ENCODE data around the gene RASD2. TPM values are rescaled to one million over a fixed set of nuclear protein-coding genes. Genes with fewer than 3 reads are reported as not detected.
A peak's percentile ranks its signal among the peaks of the same experiment; 100 is the strongest.

RASD2 gene
- total RNA-seq, 1 donor from 2014 or later = 3.0 TPM

DNA sequence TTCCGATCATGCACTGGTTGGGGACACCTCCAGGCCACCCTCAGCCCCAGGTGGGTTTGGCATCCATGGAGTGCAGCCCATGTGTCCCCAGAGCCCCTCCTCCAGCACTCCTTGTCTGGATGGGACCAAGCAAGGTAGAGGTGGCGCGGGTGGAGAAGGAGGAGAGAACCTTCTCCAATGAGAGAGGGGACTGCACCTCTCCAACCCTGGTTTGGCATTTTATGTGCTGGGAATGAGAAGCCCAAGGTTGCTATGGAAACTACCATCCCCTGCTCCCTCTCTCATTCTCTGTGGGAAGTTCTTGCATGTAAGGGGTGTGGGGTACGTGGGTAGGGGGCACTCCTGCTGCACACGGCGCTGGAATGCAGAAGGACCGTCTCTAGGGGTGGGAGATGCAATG, 21.8 kb upstream of the RASD2 start:
- DNase-seq (ENCODE audit: low read depth) = no peak

DNA sequence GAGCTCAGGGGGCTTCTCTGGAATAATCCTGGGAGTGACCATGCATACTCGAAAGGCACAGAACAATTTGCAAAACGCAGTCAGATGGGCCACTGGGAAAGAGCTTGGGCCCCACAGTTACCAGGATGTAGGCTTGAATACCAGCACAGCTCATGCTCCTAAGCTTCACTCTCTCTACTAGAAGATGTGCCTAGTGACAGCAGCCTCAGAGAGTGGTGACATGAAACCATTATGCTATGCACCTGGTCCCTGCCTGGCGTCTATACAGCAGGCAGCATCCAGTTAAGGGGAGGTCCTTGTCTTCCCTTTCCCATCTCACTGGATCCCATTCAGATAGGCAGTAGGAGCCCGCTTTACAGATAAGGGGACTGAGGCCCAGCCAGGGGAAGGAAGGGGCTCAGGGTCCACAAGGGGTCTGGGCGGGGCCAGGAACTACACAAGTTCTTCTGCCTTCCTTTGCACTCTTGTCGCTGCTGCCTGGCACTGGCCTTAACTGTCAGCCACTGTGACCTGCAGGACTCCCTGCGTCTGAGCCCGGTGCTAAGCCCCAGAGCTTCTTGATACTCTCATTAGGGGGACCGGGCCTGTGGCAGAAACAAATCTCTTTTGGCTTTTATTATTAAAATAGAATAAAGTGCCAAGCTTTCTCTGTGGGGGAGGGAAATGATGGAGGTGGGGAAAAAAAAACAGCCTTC, 21.2 kb upstream of the RASD2 start:
- no peak for DNase-seq (ENCODE audit: low read depth)

DNA sequence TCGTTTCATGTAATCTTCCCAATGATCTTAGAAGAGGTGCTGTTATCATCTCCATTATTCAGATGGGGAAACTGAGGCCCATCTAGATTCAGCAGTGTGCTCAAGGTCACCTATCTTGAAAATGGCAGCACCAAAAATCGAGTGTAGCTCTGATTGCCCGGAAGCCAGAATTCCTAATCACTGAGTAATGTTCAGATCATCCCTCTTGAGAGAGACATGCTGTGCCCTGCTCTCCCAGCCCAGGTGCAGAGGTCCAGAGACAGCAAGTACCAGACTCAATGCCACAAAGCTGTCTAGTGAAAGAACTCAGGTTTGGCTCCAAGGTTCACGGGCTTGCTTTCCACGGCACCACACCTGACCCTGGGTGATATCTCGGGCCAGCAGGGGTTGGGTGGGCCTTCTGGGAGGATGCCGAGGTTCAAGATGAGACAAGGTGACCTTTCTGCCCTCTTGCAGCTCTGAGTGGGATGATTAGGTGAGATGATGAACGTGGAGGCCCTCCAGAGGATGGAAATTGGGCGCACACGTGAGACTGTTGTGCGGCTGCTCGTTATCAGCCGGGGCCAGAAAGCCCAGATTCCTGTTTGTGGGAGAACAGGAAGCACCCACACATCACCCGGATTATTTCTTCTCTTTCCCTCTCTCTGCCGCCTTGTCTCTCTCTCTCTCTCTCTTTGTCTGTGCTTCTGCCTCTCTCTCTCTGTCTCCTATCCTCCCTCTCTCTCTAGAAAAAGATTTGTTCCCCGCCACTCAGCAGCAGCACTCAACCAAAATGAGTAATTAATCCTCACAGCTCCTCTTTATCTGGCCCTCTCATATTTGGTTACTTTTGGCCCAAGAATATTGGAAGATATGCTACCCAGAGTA, 19.0 kb upstream of the RASD2 start:
- no peak for DNase-seq (ENCODE audit: low read depth)

DNA sequence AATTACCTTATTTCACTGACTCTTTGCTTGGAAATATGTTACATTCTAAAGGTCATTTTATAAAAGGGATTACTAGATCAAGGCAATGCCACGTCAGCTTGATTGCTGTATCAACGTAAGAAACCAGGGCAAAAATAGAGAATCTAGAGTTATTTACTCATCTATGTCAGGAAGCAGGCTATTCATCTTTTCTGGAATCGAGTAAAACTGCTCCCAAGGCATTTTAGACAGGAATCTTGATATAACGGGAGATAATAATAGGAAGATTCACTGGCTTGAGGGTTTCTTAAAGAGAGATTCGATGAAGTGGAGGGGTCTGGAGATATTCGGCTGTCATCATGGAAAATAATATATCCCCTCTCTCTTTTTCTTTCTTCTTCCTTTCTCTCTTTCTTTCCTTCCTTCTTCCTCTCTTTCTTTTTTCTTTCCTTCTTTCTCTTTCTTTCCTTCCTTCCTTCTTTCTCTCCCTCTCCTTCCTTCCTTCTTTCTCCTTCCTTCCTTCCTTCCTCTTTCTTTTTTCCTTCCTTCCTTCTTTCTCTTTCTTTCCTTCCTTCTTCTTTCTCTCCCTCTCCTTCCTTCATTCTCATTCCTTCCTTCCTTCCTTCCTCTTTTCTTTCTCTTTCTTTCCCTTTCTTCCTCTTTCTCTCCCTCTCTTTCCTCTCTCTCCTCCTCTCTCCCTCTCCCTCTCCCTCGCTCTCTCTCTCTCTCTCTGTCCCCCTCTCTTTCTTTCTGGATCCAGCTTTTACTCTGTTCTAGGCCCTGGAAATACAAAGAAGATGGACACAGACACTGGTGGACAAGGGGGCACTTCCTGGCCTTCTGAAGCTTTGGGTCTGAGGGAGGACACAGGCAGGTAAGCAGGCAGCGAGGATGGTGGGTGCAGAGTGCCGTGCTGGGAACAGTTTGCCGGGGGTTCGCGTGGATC, 18.1 kb upstream of the RASD2 start:
- no peak for DNase-seq (ENCODE audit: low read depth)

DNA sequence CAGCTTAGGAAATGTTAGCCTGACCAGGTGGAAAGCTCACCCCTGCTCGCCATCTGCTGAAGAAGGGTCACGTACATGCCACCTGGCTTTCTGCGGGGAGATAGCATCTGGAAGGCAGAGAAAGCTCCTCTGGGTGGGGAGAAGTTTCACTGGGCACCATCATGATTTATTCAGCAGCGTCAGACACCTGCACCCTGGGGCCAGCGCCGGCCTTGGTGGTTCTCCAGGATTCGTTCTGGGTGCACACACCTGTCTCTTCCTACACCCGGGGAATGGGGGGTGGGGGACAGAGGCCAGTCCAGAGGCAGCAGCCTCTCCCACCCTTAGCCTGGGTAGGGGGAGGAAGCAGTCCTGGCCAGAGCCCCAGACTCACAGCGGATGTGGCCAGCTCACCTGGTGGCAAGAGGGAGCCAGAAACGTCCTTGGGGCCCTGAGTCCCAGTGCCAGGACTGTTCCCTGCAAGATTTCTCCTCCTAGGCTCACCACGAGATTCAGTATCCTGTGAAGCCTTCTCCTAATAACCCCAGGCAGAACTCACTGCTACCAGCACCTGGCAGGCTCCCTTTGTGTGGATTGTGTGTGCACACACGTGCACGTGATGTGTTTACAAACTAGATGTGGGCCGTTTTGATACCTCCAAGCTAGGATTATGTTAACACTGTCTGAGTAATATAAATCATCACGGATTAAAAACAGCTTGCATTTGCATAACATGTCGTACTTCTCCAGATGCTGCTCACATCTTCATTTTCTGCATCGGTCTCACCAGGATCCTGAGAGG, 17.3 kb upstream of the RASD2 start:
- no peak for DNase-seq (ENCODE audit: low read depth)

DNA sequence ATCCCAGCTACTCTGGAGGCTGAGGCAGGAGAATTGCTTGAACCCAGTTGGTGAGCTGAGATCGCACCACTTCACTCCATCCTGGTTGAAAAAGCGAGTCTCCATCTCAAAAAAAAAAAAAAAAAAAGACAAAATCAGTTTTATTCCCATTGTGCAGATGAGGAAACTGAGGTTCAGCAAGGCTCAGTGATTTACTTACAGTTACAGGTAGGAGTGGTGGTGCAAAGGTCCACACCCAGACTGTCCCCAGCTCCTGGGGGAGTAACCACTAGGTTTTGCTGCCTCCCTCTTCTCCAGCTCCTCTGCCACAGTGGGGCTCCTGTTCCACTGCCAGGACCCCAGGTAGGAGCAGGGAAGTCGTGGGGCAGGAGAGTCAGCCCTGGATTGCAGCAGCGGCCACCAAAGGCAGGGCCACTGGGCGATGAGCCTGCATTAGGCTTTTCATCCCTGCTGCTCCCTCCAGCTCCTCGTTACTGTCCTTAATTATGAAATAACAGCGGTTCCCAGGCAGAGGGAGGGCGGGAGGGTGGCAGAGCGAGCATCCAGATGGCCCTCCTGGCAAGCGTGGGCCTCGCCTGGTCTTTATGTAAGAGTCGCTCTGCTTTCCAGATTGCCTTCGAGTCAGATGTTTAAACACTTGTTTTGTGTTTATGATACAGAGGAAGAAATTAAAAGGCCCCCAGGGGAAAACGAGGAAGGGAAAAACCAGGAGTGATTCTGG, 15.5 kb upstream of the RASD2 start:
- DNase-seq (ENCODE audit: low read depth) = no peak

DNA sequence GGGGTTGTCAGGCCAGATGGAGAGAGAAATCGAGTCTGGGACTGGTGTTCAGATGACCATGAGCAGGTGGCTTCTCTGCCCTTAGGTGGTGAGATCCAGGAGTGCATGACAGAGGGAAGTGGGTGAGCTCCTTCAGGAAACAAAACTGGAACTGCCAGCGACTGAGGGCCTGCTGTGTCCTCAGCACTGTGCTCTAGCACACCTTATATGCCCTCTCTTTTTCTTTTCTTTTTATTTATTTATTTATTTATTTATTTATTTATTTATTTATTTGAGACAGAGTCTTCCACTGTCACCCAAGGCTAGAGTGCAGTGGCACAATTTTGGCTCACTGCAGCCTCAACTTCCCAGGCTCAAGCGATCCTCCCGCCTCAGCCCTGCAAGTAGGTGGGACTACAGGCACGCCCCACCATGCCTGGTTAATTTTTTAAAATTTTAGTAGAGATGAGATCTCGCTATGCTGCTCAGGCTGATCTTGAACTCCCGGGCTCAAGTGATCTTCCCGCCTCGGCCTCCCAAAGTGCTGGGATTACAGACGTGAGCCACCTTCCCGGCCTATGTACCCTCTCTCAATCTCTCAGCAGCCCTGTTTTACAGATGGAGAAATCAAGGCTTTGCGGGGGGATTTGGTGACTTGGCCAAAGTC, 14.8 kb upstream of the RASD2 start:
- DNase-seq (ENCODE audit: low read depth) = no peak

DNA sequence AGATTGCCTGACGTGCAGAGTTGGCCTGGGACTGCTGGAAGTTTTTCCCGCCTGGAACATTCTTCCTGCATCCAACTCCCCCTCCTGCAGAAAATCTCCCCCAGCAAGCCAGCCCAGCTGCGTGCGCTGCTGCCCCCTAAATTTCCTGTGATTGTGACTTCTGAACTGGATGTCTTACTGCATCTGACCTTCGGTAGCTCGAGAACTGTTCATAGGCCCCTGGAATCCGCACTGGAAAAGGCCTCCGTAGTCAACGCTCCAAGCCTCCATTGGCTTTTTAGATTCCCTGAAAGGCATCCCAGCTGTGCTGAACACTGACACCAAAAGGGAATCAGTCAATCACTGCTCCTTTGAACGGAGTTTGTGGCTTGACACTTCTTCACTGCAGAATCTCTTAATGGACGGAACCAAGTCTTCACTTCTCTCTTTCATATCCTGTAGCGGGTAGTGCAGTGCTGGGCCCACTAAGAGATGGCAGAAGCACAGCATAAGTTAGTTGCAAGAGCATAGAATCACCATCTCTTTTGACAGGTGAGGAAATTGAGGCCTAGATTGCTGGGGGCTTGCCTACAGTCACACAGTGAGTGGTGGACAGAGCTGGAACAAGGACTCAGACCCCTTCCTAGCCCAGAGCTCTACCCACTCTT, 14.2 kb upstream of the RASD2 start:
- no peak for DNase-seq (ENCODE audit: low read depth)

DNA sequence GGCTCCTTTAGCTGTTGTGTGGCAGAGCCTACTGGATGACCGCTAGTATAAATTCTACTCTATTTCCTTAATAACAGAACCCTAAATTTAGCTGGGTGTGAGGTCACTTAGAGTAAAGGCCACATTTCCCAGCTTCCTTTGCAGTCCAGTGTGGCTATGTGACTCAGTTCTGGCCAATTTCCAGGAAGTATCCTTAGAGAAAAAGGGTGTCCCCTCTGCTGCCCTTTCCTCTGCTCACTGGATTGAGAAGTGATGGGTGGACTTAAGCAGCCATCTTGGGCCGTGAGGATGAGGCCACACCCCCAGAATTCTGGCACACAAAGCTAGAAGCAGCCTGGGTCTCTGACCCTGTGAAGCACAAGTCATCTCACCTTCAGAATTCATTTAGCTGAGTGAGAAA, 11.7 kb upstream of the RASD2 start:
- DNase-seq (ENCODE audit: low read depth) = no peak

DNA sequence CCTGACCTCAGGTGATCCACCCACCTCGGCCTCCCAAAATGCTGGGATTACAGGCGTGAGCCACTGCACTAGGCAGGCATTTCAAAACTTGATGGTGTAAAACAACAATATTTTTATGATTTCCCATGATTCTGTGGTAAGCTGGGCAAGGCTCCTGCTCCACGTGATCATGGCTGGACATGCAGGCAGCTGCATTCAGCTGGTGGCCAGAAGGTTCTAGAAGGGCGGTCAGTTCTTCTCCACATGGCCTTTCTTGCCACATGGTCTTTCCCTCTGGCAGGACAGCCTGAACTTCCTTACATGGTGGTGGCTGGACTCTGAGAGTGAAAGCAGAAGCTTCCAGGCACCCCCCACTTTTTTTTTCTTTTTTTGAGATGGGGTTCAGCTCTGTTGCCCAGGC, 9.9 kb upstream of the RASD2 start:
- DNase-seq (ENCODE audit: low read depth) = no peak

DNA sequence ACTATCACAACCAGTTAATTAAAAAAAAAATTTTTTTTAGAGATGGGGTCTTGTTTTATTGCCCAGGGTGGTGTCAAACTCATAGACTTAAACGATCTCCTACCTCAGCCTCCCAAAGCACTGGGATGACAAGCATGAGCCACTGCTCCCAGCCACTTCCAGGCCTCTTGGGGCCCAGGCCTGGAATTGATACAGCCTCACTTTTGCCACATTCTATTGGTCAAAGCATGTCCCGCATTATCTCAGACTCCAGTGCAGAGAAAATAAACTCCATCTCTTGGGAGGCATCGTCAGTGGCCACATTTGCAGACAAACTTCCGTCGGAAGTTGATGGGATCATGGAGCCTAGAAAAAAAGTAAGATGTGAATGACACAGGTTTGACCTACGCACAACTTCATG, 9.4 kb upstream of the RASD2 start:
- DNase-seq (ENCODE audit: low read depth) = no peak

DNA sequence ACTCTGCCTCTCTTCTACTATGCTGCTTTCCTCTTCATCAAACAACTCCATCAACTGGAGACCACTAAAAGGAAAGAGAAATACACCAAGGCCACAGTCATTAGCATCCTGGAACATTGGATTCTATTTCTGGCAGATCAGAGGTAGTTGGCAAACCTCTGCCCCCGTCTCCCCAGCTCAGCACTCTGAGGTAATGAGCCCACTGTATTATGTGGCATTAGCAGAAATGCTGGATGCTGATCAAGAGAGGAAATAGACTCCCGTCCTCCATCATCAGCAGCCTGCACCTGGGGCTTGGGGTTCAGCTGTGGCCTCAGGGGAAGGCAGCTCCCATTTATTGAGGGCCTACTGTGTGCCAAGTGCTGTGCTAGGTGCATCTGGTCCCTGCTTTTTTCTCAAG, 9.0 kb upstream of the RASD2 start:
- no peak for DNase-seq (ENCODE audit: low read depth)

DNA sequence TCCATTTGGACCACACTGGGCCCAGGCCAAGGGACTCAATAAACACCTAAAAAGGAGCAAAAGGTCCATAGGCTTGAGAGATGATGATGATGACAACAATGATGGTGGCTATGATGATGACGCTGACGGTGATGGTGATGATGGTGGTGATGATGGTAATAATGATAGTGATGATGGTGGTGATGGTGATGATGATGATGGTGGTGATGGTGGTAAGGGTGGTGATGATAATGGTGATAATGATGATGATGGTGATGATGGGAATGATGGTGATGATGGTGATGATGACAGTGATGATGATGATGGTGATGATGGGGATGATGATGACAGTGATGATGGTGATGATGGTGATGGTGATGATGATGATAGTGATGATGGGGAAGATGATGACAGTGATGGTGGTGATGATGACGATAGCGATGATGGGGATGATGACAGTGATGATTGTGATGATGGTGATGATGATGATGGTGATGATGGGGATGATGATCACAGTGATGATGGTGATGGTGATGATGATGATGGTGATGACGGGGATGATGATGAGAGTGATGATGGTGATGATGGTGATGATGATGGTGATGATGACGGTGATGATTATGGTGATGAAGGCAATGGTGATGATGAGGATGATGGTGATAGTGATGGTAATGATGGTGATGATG, 7.1 kb upstream of the RASD2 start:
- DNase-seq (ENCODE audit: low read depth) = no peak

DNA sequence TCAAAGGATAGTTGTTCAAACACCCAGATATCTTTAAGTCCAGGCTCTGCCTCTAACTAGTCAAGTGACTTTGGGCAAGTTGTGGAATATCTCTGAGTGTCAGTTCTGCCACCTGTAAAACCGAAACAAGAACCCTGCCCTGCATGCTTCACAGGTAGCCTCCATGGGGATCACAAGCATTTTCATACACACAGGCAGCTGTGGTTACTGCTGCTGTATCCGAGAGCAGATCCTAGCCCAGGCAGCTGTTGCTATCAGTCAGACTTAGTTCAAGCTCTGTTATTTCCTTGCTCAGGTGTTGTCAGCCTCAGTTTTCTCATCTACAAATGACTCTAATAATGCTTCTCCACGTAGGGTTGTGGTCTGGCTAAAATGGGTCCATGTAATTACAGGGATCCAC, 6.5 kb upstream of the RASD2 start:
- DNase-seq (ENCODE audit: low read depth) = no peak

DNA sequence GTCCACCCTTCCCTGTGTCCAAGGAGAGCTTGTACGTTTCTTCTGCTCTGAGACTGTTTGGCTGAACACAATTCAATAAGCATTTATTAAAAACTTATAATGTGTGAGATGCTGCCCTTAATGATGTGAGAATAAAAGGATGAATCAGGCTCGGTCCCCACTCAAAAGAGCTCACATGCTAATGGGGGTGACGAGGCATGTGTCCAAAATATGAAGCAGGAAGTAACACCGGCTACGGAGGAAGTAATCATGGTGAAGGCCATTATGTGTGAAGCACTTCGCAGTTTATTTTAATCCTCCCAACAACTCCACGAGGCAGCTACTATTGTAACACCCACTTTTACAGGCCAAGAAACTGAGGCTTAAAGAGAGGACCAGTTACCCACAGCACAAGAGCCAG, 3.4 kb upstream of the RASD2 start:
- DNase-seq (ENCODE audit: low read depth) = no peak

DNA sequence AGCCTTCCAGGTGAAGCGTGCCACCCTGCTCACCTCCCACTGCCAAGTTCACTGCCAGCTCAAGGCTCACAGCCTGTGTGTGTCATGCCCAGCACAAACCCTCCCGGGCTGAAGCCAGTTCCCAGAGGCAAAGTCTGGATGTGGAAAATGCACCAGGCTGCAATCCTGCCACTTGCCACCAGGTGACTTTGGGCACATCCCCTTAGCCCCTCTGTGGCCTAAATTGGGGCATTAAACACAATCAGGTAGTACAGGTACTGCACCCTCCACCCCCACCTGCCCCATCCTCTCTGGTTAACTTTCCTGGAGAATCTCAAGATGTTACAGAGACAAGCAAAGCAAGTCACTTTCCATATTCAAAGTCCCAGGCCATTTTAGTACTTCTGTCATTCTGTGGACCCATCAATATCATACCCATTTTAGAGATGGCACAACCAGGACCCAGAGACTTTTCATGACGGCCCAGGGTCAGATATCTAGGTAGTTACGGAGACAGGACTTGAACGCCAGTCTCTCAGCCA, 1.8 kb upstream of the RASD2 start:
- peak; percentile 18 for DNase-seq (ENCODE audit: low read depth)

DNA sequence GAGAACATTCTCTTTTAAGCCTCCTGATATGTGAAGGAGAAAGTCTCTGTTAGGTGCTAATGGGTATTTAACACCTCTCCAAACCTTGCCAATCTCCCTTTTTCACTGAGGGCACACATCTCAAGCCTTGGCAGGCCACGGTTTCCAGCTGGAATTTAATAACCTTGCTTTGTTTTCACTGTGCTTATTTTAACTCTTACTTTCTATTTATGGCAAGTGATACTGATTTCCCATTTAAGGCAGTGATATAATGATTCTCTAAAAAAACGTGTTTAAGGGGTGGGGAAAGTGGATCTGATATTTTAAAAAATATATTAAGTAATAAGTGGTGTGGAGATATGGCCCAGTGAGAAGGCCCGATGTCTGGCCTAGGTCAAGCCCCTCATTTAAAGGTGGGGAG, 1.1 kb upstream of the RASD2 start:
- DNase-seq (ENCODE audit: low read depth) = no peak

DNA sequence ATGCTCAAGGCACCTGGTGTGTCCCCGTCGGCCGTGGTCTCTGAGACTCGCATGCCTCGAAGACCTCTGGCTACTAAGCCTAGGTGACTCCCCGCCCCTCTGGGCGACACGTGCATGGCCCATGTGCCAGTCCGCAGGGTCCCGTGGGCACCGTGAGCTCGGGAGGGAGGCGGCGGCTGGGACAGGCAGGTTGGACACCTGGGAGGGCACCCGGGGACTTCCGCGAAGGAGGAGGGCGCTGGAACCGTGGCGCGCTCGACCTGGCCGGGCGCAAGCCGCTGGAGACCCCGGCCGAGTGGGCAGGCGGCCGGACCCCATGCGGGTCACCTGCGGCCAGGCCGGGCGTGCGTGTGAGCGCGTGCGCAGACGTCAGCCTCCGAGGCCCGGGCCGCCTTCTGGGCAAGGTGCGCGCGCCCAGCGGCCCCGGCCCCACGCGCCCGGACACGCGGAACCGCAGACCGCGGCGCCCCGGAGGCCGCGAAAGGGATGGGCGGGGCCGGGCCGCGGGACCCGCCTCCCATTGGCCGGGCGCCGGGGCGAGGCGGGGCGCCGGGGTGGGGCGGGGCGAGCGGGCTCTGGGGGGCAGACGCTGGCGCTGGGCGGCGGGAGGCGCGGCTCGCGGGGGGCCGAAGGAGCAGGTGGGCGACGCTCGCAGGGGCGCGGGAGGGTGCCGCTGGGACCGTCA, 579 bp upstream of the RASD2 start:
- DNase-seq (ENCODE audit: low read depth) = no peak

Measured in renal cortical epithelial cell (primary cell).